A172 (cell line): ENCODE measurements around the gene FRRS1. TPM values are rescaled to one million over a fixed set of nuclear protein-coding genes. Genes with fewer than 3 reads are reported as not detected.

Experiments
- DNase-seq: peaks from one replicate; pipeline ENCODE4 v3.0.0-alpha.2; 2015; ENCODE audit warnings: low spot score
- total RNA-seq: library from RNA; depleted of rRNA; stranded (reverse); fragments of >200 nt; shearing (Covaris generic); gene quantifications from 2 replicates; pipeline ENCODE4 v1.2.3, GENCODE V29; 2014

Gene FRRS1
- total RNA-seq, 1 experiment from 2014 or later: 2.8 TPM

DNA sequence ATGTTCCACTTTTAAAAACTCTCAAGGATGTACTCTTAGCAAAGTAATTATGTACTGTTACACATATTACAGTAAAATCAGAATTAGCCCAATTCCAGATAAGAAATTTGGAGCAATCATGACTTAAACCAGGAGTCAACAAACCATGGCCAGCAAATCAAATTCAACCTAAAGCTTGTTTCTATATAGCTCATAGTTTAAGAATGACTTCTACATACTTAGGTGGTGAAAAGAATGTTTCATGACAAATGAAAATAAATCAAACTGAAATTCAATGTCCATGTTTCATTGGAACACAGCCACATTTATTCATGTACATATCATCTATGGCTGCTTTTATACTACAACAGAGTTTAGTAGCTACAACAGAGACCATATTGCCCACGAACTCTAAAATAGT lies 35.1 kb downstream of the FRRS1 start:
- no peak for DNase-seq

DNA sequence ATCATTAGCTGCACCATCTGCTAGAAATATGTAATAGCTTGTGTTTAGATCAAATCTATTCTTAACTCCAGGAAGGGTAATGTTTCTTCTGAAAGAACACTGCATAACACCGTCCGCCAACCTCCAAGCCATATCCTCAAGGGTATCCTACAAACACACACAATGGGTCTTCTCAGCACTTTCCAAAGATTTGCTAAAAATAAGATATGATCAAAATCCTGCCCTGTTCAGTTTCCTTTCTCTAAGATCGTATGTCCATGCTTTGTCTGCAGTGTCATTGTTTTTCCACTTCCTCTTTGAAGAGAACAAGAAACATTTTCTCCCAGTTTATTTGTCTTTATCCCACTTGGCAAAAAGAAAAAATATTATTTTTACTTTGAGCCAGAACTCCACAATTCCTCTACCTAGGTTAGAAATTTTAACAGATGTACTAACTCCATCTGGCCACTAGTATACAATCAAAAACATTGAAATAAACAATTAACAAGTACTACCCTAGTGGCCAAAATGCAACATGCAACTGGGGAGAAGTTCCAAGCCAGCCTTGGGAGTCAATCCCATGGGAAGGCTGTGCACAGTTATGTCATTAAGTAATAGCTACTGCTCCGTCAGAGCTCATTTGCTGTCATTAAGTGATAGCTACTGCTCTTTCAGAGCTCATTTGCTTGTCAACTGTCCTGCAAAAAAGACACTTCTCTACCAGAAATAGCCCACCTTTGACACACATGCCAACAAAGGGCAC lies 37.8 kb downstream of the FRRS1 start:
- DNase-seq: peak; percentile 33

DNA sequence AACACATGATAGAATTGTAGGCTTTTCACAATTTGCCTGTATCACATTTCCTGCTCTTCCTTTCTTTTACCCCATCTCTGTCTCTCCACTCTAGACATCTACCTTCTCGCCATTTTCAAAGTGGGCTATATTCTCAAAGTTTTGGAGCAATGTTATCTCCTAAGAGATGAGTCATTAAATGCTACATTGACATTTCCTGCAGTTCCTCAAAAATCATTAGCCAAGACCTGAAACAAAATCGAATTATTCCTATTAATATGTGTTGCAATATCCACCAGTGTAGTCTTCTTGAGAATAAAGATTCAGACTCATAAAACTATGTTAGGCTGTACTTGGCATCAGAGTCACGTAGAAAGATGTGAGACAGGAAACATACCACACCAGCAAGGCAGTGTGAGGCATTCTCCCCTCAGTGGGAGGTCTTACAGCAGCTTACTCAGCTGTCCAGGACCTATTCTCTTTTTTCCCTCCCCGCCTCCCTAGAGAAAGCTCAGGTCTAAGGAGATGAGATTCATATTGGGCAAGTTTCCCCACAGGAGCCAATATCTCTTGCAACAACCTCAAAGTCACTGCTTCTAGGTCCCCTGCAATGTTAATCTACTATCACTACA lies 38.8 kb downstream of the FRRS1 start:
- DNase-seq: peak; percentile 75

DNA sequence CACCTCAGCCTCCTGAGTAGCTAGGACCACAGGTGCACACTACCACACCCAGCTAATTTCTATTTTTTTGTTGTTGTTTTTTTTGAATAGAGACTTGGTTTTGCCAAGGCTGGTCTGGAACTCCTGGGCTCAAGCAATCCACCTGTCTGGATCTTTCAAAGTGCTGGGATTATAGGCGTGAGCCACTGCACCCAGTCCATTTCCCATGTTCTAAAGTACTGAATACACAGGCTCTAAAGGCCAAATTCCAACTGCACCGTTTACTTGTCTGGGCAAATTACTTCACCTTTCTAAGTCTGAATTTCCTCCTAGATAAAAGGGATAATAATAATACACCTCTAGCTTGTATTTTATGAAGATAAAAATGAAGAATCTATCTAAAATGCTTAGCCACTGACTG lies 39.6 kb downstream of the FRRS1 start:
- DNase-seq: no peak

DNA sequence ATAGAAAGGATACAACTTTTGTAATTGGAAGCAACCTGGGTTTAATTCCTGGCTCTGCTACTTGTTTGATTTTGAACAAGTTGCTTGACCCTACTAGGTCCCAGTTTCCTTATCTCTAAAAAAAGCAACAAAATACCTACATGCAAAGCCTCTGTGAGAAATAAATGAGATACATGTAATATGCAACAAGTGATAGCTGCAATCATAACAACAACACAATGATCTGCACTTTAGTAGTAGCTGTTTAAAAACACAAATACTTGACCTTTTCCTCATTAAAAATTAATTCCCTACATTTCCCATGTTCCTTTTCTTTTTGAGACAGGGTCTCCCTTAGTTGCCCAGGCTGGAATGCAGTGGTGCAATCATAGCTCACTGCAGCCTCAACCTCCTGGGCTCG lies 40.0 kb downstream of the FRRS1 start:
- no peak for DNase-seq

DNA sequence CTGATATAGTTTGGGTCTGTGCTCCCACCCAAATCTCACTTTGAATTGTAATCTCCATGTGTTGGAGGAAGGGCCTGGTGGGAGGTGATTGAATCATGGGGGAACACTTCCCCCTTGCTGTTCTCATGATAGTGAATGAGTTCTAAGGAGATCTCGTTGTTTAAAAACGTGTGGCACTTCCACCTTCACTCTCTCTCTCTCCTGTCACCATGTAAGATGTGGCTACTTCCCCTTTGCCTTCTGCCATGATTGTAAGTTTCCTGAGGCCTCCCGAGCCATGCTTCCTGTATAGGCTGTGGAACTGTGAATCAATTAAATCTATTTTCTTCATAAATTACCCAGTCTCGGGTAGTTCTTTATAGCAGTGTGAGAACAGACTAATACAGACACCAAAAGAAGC lies 40.4 kb downstream of the FRRS1 start:
- no peak for DNase-seq

DNA sequence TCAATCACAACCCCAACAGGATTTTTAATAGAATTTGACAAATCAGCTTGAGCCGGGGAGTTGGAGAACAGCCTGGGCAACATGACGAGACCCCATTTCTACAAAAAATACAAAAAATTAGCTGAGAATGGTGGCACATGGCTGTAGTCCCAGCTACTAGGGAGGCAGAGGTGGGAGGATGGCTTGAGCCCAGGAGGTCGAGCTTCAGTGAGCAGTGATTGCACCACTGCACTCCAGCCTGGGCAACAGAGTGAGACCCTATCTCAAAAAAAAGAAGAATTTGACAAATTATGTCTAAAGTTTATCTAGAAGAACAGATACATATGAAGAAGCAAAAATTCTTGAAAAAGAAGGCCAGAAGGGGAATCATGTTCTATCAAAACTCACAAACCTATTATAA lies 43.2 kb downstream of the FRRS1 start:
- DNase-seq: no peak

DNA sequence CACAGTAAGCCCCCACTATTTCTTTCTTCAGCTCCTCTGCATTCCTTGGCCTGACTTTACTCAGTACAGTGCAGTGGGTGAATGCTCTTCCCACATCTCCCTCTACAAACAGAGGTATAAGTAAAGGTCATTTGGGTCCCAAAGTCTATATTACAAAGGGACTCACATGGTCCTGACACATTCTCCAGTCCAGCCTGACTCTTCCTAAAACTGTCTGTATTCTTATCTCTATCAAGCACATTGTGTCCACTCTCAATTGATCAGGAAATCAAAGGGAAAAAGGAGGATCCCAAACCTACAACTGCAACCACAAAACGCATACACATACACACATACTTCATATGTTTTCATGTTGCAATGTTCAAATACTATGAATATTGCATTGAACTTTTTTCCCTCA lies 49.4 kb downstream of the FRRS1 start:
- DNase-seq: no peak

DNA sequence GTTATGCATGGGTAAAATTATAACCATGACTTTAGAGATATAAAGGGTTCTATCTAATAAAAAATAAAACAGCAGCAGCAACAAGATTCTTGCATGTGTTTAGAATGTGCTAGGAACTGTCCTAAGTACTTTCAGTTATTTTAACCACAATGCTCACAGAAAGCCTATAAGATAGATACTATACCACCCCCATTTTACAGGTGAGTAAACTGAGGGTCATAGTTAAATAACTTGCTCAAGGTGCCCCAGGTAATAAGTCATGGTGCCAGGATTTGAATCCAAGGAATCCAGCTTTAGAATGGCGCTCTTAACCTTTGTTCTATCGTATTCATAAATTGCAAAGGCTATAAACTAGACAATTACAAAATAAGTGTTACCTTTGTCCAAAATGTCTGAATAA lies 53.4 kb downstream of the FRRS1 start:
- no peak for DNase-seq

DNA sequence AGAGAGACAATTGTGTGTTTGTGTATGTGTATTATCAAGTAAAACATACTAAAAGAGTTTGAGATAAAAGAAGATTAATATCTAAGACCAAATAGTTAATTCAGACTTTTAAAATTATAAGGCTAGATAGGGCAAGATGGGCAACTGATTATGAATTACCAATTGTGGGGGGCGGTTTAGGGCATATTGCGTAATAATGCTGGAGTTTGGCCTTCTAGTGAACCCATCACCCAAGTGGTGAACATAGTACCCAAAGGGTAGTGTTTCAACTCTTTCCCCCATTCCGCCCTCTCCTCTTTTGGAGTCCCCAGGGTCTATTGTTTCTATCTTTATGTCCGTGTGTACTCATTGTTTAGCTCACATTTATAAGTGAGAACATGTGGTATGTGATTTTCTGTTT lies 55.4 kb downstream of the FRRS1 start:
- DNase-seq: no peak

DNA sequence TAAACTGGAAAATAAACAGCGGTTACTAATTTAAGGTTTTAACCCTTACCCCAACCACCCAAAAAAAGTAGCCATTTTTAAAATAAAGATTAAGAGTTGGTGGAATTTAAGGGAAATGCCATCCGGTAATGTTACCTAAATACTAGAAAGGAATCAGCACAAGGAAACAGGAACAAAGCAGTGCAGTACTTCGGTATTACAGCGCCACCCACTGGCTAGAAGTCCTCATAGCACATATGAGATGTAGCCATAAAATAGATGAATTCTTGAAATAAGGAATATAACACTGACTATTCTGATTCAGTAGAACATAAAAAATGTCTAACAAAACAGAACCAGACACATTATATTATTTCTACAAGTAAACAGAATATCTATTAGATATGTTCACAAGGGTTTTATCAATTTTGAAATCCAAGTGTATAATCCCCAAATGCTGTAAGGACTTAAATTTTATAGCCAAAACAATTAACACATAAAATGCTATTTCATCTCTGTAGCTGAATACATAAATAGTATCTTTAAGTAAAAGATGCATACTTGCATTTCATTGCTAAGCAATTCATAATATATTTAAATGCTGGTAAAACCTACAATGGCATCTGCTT lies 58.8 kb downstream of the FRRS1 start:
- peak; percentile 56 for DNase-seq

DNA sequence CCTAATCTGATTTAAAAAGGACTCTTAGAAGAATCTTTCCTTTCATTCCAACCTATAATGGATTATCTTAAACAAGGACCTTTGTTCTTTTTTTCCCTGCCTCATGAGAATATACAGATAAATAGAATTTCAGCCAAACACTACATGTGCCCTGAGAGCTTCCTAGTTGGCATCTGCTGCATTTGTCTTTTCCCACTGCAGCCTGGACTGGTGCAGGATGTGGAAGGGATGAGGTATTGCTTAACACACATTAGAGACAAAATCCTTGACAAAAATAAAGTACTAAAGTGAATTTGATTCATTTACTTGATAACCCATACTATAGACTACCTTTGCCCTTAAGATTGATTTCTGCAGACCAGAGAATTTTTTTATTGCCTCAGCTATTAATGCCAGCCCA lies 61.0 kb downstream of the FRRS1 start:
- no peak for DNase-seq

DNA sequence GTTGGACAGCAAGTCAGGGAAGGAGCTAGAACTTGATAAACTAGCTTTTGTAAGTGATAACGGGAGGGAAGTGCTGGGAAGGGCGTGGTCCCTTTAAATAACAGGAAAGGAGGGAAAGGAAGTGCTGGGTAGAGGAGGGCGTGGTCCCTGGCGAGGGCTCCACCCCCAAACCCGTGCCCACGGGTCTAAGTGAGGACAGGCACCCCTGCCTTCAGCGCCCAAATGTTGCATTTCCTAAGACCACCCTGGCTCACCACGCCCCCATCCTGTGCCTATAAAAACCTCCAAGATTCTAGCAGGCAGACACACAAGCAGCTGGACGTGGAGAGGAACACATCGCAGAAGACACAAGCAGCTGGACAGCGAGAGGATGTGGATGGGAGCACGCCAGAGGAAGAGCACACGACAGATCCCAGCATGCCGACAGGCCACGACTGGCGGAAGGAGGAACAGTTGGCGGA lies 62.0 kb downstream of the FRRS1 start:
- DNase-seq: no peak

DNA sequence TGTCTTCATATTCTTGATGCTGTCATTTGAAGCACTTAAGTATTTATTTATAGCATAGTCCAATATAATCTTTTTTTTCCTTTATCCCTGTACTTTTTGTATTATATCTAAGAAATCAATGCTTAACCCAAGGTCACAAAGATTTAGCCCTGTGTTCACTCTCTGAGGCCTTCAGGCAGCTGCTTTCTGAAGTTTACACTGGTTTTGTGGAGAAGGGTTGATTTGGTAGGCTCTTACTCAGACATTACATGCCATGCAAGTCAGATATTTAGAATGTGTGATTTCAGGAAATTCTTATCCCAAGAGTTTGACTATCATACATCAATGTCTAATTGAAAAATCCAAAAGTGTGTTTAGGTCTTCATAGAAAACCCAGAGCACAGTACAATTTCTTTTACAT lies 64.2 kb downstream of the FRRS1 start:
- DNase-seq: no peak

GRCh38 chr1:99700020-99700419 lies 66.4 kb downstream of the FRRS1 start:
- DNase-seq: no peak

- DNase-seq: no peak
Observed at GRCh38 chr1:99697580-99697979, 68.9 kb downstream of the FRRS1 start.

- no peak for DNase-seq
Observed at GRCh38 chr1:99696616-99697015, 69.8 kb downstream of the FRRS1 start.

DNA sequence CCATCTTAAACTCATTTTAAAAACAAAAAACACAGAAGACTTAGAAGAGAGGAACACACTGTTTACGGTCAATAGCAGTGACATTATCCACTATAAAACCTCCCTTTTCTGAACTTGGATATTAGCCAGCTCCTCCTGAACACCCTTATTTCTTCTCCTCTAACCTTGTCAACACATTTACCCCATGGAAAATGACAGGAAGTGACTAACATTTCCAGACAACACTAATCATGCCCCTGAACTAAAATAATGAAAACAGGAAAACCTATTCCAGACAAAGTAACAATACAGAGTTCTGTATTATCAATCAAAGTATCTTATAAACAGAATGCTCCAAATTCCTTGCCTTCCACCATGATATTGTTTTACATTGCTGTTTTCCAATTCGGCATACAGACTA lies 75.3 kb downstream of the FRRS1 start:
- no peak for DNase-seq

DNA sequence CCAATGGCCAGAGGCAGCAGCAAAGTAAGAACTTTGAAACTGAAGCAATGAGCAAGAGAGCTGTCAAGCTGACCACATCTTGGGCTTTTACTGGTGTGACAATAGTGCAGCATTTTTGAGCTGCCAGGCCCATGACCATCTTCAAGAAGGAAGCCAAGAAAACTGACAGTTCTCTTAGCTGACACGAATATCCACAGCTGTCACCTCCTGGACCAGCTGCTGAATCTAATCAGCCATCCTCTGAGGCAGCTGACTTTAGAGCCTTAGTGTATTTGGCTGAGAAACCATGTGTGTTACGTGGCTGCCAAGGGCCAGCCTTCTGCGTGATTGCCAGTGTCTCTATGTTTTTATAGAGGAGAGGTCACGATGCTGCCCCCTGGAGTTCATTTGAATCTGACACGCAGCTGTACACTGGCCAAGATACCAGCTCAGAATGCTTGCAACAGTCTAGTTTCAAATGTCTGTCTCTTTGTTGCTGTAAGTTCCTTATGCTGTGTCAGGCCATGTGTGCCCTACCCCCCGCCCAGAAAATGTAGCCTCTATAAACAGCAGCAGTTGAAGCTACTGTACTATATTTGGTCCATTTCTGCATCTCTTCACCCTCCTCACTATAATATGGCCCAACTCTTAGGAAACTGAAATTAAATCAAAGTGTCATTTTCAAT lies 80.8 kb downstream of the FRRS1 start:
- peak; percentile 84 for DNase-seq

DNA sequence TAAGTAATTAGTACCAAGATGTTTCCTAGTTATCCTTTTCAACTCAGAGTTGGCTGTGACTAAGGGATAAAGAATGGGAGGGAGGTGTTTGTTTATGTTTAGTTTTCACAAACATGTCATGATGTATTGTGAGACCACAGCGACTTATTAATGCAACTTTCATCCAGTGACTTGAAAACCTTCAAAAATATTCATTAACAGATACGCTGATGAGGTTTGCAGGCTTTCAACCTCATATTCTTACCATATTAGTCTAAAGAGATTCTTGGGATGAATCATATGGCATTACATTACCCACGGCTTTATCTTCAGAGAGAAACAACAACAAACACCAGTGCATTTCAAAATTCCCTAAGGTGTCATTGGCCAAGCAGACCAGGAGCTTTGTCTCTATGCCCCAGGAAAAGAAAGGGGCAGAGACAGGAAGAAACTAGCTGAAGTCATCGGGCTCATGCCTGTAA lies 84.1 kb downstream of the FRRS1 start:
- DNase-seq: peak; percentile 87

DNA sequence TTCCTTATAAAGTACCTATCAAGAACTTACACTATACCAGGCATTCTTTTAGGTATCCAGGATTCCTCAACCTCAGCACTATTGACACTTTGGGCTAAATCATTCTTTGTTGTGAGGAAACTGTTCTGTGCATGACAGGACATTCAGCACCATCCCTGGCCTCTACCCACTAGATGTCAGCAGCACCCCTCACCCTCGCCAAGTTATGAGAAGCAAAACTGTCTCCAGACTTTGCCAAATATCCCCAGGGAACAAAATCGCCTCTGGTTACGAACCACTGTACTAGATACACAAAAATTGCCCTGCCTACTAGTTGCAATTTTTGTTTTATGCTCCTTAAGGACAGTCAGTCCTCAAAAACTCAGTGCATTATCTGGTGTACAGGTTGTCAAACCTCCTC lies 84.9 kb downstream of the FRRS1 start:
- DNase-seq: peak; percentile 37

DNA sequence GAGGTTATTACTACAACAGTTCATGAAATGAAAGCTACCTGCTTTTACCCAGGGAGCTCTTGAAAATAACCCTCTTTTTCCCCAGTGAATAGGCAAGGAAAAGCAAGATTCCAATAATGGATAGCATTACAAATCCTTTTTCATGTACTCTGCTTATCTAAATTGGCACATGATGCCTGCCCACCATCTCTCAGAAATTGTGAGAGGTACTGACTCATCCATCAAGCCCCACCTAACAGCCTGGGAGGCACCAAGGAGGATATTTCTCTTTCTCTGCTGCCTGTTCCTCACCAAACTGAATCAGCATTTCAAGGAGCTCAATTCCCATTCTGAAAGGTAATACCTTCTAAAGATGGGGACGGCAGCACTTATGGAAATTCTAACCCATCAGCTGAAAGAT lies 86.2 kb downstream of the FRRS1 start:
- DNase-seq: peak; percentile 70

- DNase-seq: no peak
Observed at GRCh38 chr1:99677416-99677815, 89.0 kb downstream of the FRRS1 start.
